Measurements from ENCODE around the gene TTF1.
"Not testable (repeated sequence)": the region's sequence is repeated elsewhere in the genome, so short reads cannot be mapped to it uniquely, and the experiment has no call there.

TTF1 gene

GRCh38 chr9:132412089-132412488 is 5.4 kb upstream of the TTF1 start:
- DNase-seq, result no peak

GRCh38 chr9:132411091-132411508 is 4.5 kb upstream of the TTF1 start:
- DNase-seq, result no peak

- no peak for DNase-seq
These were observed 4.0 kb upstream of the TTF1 start for GRCh38 chr9:132410642-132411041.

- DNase-seq, result peak; percentile 47
These were observed 3.3 kb upstream of the TTF1 start, which contains the start of gene CFAP77 for GRCh38 chr9:132409828-132410528. Gene CFAP77 (plus strand): TSS chr9:132410211. CDS start chr9:132410272, 61 bp downstream.

GRCh38 chr9:132408521-132408920 is 1.9 kb upstream of the TTF1 start:
- no peak for DNase-seq

- no peak for DNase-seq
These were observed 556 bp upstream of the TTF1 start for GRCh38 chr9:132407196-132407595.

- no peak for DNase-seq
These were observed 2.3 kb downstream of the TTF1 start for GRCh38 chr9:132404228-132404881.

GRCh38 chr9:132401824-132402223 is 4.8 kb downstream of the TTF1 start:
- no peak for DNase-seq

- DNase-seq, result no peak
These were observed 11.1 kb downstream of the TTF1 start for GRCh38 chr9:132395560-132395959.

GRCh38 chr9:132391449-132391848 is 15.2 kb downstream of the TTF1 start:
- DNase-seq, result no peak

GRCh38 chr9:132390966-132391365 is 15.7 kb downstream of the TTF1 start:
- no peak for DNase-seq

GRCh38 chr9:132387133-132387532 is 19.5 kb downstream of the TTF1 start:
- no peak for DNase-seq

- no peak for DNase-seq
These were observed 22.3 kb downstream of the TTF1 start for GRCh38 chr9:132384376-132384775.

- DNase-seq, result no peak
These were observed 23.2 kb downstream of the TTF1 start for GRCh38 chr9:132383462-132383883.

- DNase-seq, result no peak
These were observed 24.6 kb downstream of the TTF1 start for GRCh38 chr9:132381966-132382541.

GRCh38 chr9:132378416-132378815 is 28.2 kb downstream of the TTF1 start:
- not testable (repeated sequence) for DNase-seq

GRCh38 chr9:132377769-132378168 is 28.9 kb downstream of the TTF1 start:
- DNase-seq, result not testable (repeated sequence)

GRCh38 chr9:132372177-132373095 is 34.2 kb downstream of the TTF1 start:
- DNase-seq, result peak; percentile 56

GRCh38 chr9:132370592-132370991 is 36.0 kb downstream of the TTF1 start:
- DNase-seq, result no peak

- DNase-seq, result no peak
These were observed 37.2 kb downstream of the TTF1 start for GRCh38 chr9:132369421-132369820.

- DNase-seq, result no peak
These were observed 38.9 kb downstream of the TTF1 start for GRCh38 chr9:132367613-132368313.

GRCh38 chr9:132366481-132366880 is 40.2 kb downstream of the TTF1 start:
- no peak for DNase-seq
